ENCODE measurements around the gene TMEM242.

Gene TMEM242

GRCh38 chr6:157304899-157305663, 18.2 kb downstream of the TMEM242 start:
- in situ Hi-C loops (cut with HindIII; ENCODE audit: low sequenced_read_pairs): no loop called here
- no peak for DNase-seq (ENCODE audit: low read depth)
- no peak overlapping the region for H3K4me3 ChIP-seq (ENCODE audit: low read depth, low read length)
- no peak for TF ChIP-seq CTCF (IDR thresholded peaks at IDR 0.05; ENCODE audit: low read depth, low read length, missing control alignments)

- in situ Hi-C loops (cut with HindIII; ENCODE audit: low sequenced_read_pairs): no loop called here
- TF ChIP-seq CTCF (IDR thresholded peaks at IDR 0.05; ENCODE audit: low read depth, low read length, missing control alignments): no peak
- DNase-seq (ENCODE audit: low read depth): no peak
- H3K4me3 ChIP-seq (ENCODE audit: low read depth, low read length): no peak overlapping the region
Measured at GRCh38 chr6:157302736-157303135, 20.6 kb downstream of the TMEM242 start.

GRCh38 chr6:157300436-157300835, 22.9 kb downstream of the TMEM242 start:
- no peak for TF ChIP-seq CTCF (IDR thresholded peaks at IDR 0.05; ENCODE audit: low read depth, low read length, missing control alignments)
- no peak for DNase-seq (ENCODE audit: low read depth)
- in situ Hi-C loops (cut with HindIII; ENCODE audit: low sequenced_read_pairs): no loop called here
- H3K4me3 ChIP-seq (ENCODE audit: low read depth, low read length): no peak overlapping the region

- no peak for TF ChIP-seq CTCF (IDR thresholded peaks at IDR 0.05; ENCODE audit: low read depth, low read length, missing control alignments)
- DNase-seq (ENCODE audit: low read depth): no peak
- H3K4me3 ChIP-seq (ENCODE audit: low read depth, low read length): no peak overlapping the region
- in situ Hi-C loops (cut with HindIII; ENCODE audit: low sequenced_read_pairs): no loop called here
Measured at GRCh38 chr6:157300006-157300405, 23.3 kb downstream of the TMEM242 start.

- no peak for TF ChIP-seq CTCF (IDR thresholded peaks at IDR 0.05; ENCODE audit: low read depth, low read length, missing control alignments)
- no peak for DNase-seq (ENCODE audit: low read depth)
- H3K4me3 ChIP-seq (ENCODE audit: low read depth, low read length): no peak overlapping the region
- in situ Hi-C loops (cut with HindIII; ENCODE audit: low sequenced_read_pairs): no loop called here
Measured at GRCh38 chr6:157298216-157298724, 25.0 kb downstream of the TMEM242 start.

GRCh38 chr6:157294654-157295053, 28.7 kb downstream of the TMEM242 start:
- in situ Hi-C loops (cut with HindIII; ENCODE audit: low sequenced_read_pairs): no loop called here
- DNase-seq (ENCODE audit: low read depth): no peak
- no peak overlapping the region for H3K4me3 ChIP-seq (ENCODE audit: low read depth, low read length)
- TF ChIP-seq CTCF (IDR thresholded peaks at IDR 0.05; ENCODE audit: low read depth, low read length, missing control alignments): no peak
